ENCODE results near the gene GPC6.

GPC6 gene

GRCh38 chr13:94382517-94382916 lies 1155.9 kb downstream of the GPC6 start:
- Histone ChIP-seq H2AFZ (ENCODE audit: low read length) (no peak overlapping the region), H3K4me2 (ENCODE audit: low read depth, low read length) (no peak overlapping the region), H3K79me2 (ENCODE audit: low read length) (no peaks in the 10 kb centered on the region), H3K4me1 (ENCODE audit: low read length) (no peaks in the 10 kb centered on the region), H3K36me3 (replicated peaks; ENCODE audit: insufficient read depth, low read length) (no peaks in the 10 kb centered on the region), H3F3A (ENCODE audit: insufficient read depth, low read length) (no peaks in the 10 kb centered on the region), H3K27me3 (replicated peaks; ENCODE audit: insufficient read depth, low read length) (no peaks in the 10 kb centered on the region), H3K9ac (ENCODE audit: low read length) (no peak overlapping the region), H3K9me2 (replicated peaks; ENCODE audit: insufficient read depth, low read length) (no peaks in the 10 kb centered on the region), H4K20me1 (ENCODE audit: insufficient read depth, low read length) (no peaks in the 10 kb centered on the region), H3K9me3 (replicated peaks; ENCODE audit: insufficient read depth, low read length) (no peaks in the 10 kb centered on the region), H3K4me3 (ENCODE audit: low read length) (no peak overlapping the region), H3K27ac (ENCODE audit: low read length) (no peak overlapping the region)
- DNase-seq: no peak
- no peak for TF ChIP-seq EZH2phosphoT487 (IDR thresholded peaks at IDR 0.05; ENCODE audit: low read length)
- TF ChIP-seq EZH2 (optimal IDR thresholded peaks at IDR 0.05; ENCODE audit: low read depth, low read length): no peak
- TF ChIP-seq CTCF (IDR thresholded peaks at IDR 0.05; ENCODE audit: low read length): no peak

GRCh38 chr13:94382960-94383359 lies 1156.4 kb downstream of the GPC6 start:
- Histone ChIP-seq H3K9me2 (replicated peaks; ENCODE audit: insufficient read depth, low read length) (no peaks in the 10 kb centered on the region), H3K4me2 (ENCODE audit: low read depth, low read length) (no peak overlapping the region), H3K27me3 (replicated peaks; ENCODE audit: insufficient read depth, low read length) (no peaks in the 10 kb centered on the region), H3K36me3 (replicated peaks; ENCODE audit: insufficient read depth, low read length) (no peaks in the 10 kb centered on the region), H3K79me2 (ENCODE audit: low read length) (no peaks in the 10 kb centered on the region), H2AFZ (ENCODE audit: low read length) (no peak overlapping the region), H3K27ac (ENCODE audit: low read length) (no peak overlapping the region), H3F3A (ENCODE audit: insufficient read depth, low read length) (no peaks in the 10 kb centered on the region), H3K4me3 (ENCODE audit: low read length) (no peak overlapping the region), H3K9ac (ENCODE audit: low read length) (no peak overlapping the region), H3K9me3 (replicated peaks; ENCODE audit: insufficient read depth, low read length) (no peaks in the 10 kb centered on the region), H3K4me1 (ENCODE audit: low read length) (no peaks in the 10 kb centered on the region), H4K20me1 (ENCODE audit: insufficient read depth, low read length) (no peaks in the 10 kb centered on the region)
- TF ChIP-seq EZH2 (optimal IDR thresholded peaks at IDR 0.05; ENCODE audit: low read depth, low read length) (no peak), EZH2phosphoT487 (IDR thresholded peaks at IDR 0.05; ENCODE audit: low read length) (no peak), CTCF (IDR thresholded peaks at IDR 0.05; ENCODE audit: low read length) (no peak)
- no peak for DNase-seq

GRCh38 chr13:94384231-94384905 lies 1157.8 kb downstream of the GPC6 start:
- no peak for TF ChIP-seq CTCF (IDR thresholded peaks at IDR 0.05; ENCODE audit: low read length)
- no peak for TF ChIP-seq EZH2 (optimal IDR thresholded peaks at IDR 0.05; ENCODE audit: low read depth, low read length)
- no peak for TF ChIP-seq EZH2phosphoT487 (IDR thresholded peaks at IDR 0.05; ENCODE audit: low read length)
- Histone ChIP-seq H3K4me2 (ENCODE audit: low read depth, low read length) (no peak overlapping the region), H4K20me1 (ENCODE audit: insufficient read depth, low read length) (no peaks in the 10 kb centered on the region), H3K79me2 (ENCODE audit: low read length) (no peaks in the 10 kb centered on the region), H3K36me3 (replicated peaks; ENCODE audit: insufficient read depth, low read length) (no peaks in the 10 kb centered on the region), H3K9me3 (replicated peaks; ENCODE audit: insufficient read depth, low read length) (no peaks in the 10 kb centered on the region), H3F3A (ENCODE audit: insufficient read depth, low read length) (no peaks in the 10 kb centered on the region), H3K27me3 (replicated peaks; ENCODE audit: insufficient read depth, low read length) (no peaks in the 10 kb centered on the region), H3K9ac (ENCODE audit: low read length) (no peak overlapping the region), H3K9me2 (replicated peaks; ENCODE audit: insufficient read depth, low read length) (no peaks in the 10 kb centered on the region), H3K27ac (ENCODE audit: low read length) (no peak overlapping the region), H3K4me1 (ENCODE audit: low read length) (no peaks in the 10 kb centered on the region), H3K4me3 (ENCODE audit: low read length) (no peak overlapping the region), H2AFZ (ENCODE audit: low read length) (no peak overlapping the region)
- DNase-seq: no peak
